ENCODE measurements around the gene NOX1. TPM values are rescaled to one million over a fixed set of nuclear protein-coding genes. Genes with fewer than 3 reads are reported as not detected.
A peak's percentile ranks its signal among the peaks of the same experiment; 100 is the strongest.

The NOX1 gene
- total and polyA plus RNA-seq, 2 donors (not counting 1 experiment from before 2014, with no cell fraction given) = not detected

- no peak overlapping the region for H3K9ac ChIP-seq (ENCODE audit: insufficient read depth, low read length)
- no peak overlapping the region for H2AFZ ChIP-seq (ENCODE audit: low read length)
- H3K4me1 ChIP-seq (ENCODE audit: control insufficient read depth, extremely low read depth, insufficient read depth, low read length) = no peaks in the 10 kb centered on the region
- no peaks in the 10 kb centered on the region for H3K79me2 ChIP-seq (ENCODE audit: control insufficient read depth, insufficient read depth, low read length)
- H3K27me3 ChIP-seq (ENCODE audit: control insufficient read depth, insufficient read depth, low read length) = no peaks in the 10 kb centered on the region
- no peak overlapping the region for H3K27ac ChIP-seq (ENCODE audit: insufficient read depth, low read length)
- no peaks in the 10 kb centered on the region for H4K20me1 ChIP-seq (ENCODE audit: control insufficient read depth, extremely low read depth, insufficient read depth, low read length)
- no peak overlapping the region for H3K4me2 ChIP-seq (ENCODE audit: extremely low read depth, insufficient read depth, low read length)
- H3K36me3 ChIP-seq (ENCODE audit: control insufficient read depth, insufficient read depth, low read length) = no peaks in the 10 kb centered on the region
- H3K4me3 ChIP-seq (replicated peaks in 1 of 4; ENCODE audit: control extremely low read depth in 1 of 4, insufficient read depth in 1 of 4, low read depth in 3 of 4, low read length in 4 of 4) = no peak overlapping the region
- no peaks in the 10 kb centered on the region for H3K9me3 ChIP-seq (ENCODE audit: control insufficient read depth, insufficient read depth, low read depth, low read length)
- DNase-seq (ENCODE audit: low read depth in 2 of 2) = peak in 1 of 2 donors; percentile 11
- TF ChIP-seq EZH2 (IDR thresholded peaks at IDR 0.05; ENCODE audit: low read length, missing control alignments) = no peak
- no peak for TF ChIP-seq CTCF (conservative IDR thresholded peaks at IDR 0.05 in 1 of 2, IDR thresholded peaks at IDR 0.05 in 1 of 2; ENCODE audit: low read depth in 1 of 2, low read length in 2 of 2)
Measured at GRCh38 chrX:100911731-100912130, 37.6 kb upstream of the NOX1 start.

GRCh38 chrX:100905620-100906019 is 31.5 kb upstream of the NOX1 start:
- no peak overlapping the region for H3K4me2 ChIP-seq (ENCODE audit: extremely low read depth, insufficient read depth, low read length)
- H3K4me1 ChIP-seq (ENCODE audit: control insufficient read depth, extremely low read depth, insufficient read depth, low read length) = no peaks in the 10 kb centered on the region
- TF ChIP-seq EZH2 (IDR thresholded peaks at IDR 0.05; ENCODE audit: low read length, missing control alignments) (no peak), CTCF (conservative IDR thresholded peaks at IDR 0.05 in 1 of 2, IDR thresholded peaks at IDR 0.05 in 1 of 2; ENCODE audit: low read depth in 1 of 2, low read length in 2 of 2) (no peak)
- no peak overlapping the region for H3K4me3 ChIP-seq (replicated peaks in 1 of 4; ENCODE audit: control extremely low read depth in 1 of 4, insufficient read depth in 1 of 4, low read depth in 3 of 4, low read length in 4 of 4)
- no peak overlapping the region for H2AFZ ChIP-seq (ENCODE audit: low read length)
- no peak overlapping the region for H3K27ac ChIP-seq (ENCODE audit: insufficient read depth, low read length)
- H3K27me3 ChIP-seq (ENCODE audit: control insufficient read depth, insufficient read depth, low read length) = no peaks in the 10 kb centered on the region
- DNase-seq (ENCODE audit: low read depth in 2 of 2) = no peak
- no peak overlapping the region for H3K9ac ChIP-seq (ENCODE audit: insufficient read depth, low read length)
- no peaks in the 10 kb centered on the region for H3K9me3 ChIP-seq (ENCODE audit: control insufficient read depth, insufficient read depth, low read depth, low read length)
- no peaks in the 10 kb centered on the region for H3K79me2 ChIP-seq (ENCODE audit: control insufficient read depth, insufficient read depth, low read length)
- no peaks in the 10 kb centered on the region for H4K20me1 ChIP-seq (ENCODE audit: control insufficient read depth, extremely low read depth, insufficient read depth, low read length)
- H3K36me3 ChIP-seq (ENCODE audit: control insufficient read depth, insufficient read depth, low read length) = no peaks in the 10 kb centered on the region

- TF ChIP-seq EZH2 (IDR thresholded peaks at IDR 0.05; ENCODE audit: low read length, missing control alignments) = no peak
- no peak for TF ChIP-seq CTCF (conservative IDR thresholded peaks at IDR 0.05 in 1 of 2, IDR thresholded peaks at IDR 0.05 in 1 of 2; ENCODE audit: low read depth in 1 of 2, low read length in 2 of 2)
Measured at GRCh38 chrX:100904433-100904832, 30.3 kb upstream of the NOX1 start.

More at GRCh38 chrX:100904433-100904832, 30.3 kb upstream of the NOX1 start:
- H3K4me3 ChIP-seq (replicated peaks in 1 of 4; ENCODE audit: control extremely low read depth in 1 of 4, insufficient read depth in 1 of 4, low read depth in 3 of 4, low read length in 4 of 4) = no peak overlapping the region
- H3K9me3 ChIP-seq (ENCODE audit: control insufficient read depth, insufficient read depth, low read depth, low read length) = no peaks in the 10 kb centered on the region
- H3K9ac ChIP-seq (ENCODE audit: insufficient read depth, low read length) = no peak overlapping the region
- H3K4me1 ChIP-seq (ENCODE audit: control insufficient read depth, extremely low read depth, insufficient read depth, low read length) = no peaks in the 10 kb centered on the region
- no peak overlapping the region for H3K4me2 ChIP-seq (ENCODE audit: extremely low read depth, insufficient read depth, low read length)
- H3K27me3 ChIP-seq (ENCODE audit: control insufficient read depth, insufficient read depth, low read length) = no peaks in the 10 kb centered on the region
- DNase-seq (ENCODE audit: low read depth in 2 of 2) = no peak
- no peak overlapping the region for H3K27ac ChIP-seq (ENCODE audit: insufficient read depth, low read length)
- no peaks in the 10 kb centered on the region for H3K36me3 ChIP-seq (ENCODE audit: control insufficient read depth, insufficient read depth, low read length)
- no peaks in the 10 kb centered on the region for H3K79me2 ChIP-seq (ENCODE audit: control insufficient read depth, insufficient read depth, low read length)
- H4K20me1 ChIP-seq (ENCODE audit: control insufficient read depth, extremely low read depth, insufficient read depth, low read length) = no peaks in the 10 kb centered on the region
- H2AFZ ChIP-seq (ENCODE audit: low read length) = no peak overlapping the region

All from fibroblast of lung (primary cell).